ENCODE results near the gene PCMTD2. TPM values are rescaled to one million over a fixed set of nuclear protein-coding genes. Genes with fewer than 3 reads are reported as not detected.

Gene PCMTD2
- total and polyA plus RNA-seq, 10 of the 15 experiments (the other 5 are each of a cell fraction or from before 2014, with no cell fraction given) = 6.8 to 36.8 (median 16.5) TPM

- TF ChIP-seq EGR1 (IDR thresholded peaks at IDR 0.05; ENCODE audit: borderline replicate concordance in 1 of 2, low read depth in 2 of 2, low read length in 2 of 2) = no peak
- TF ChIP-seq RELA (IDR thresholded peaks at IDR 0.05; ENCODE audit: borderline replicate concordance, partially characterized antibody) = no peak
- no peak for TF ChIP-seq GATAD2B (conservative IDR thresholded peaks at IDR 0.05; ENCODE audit: low read depth)
- TF ChIP-seq JUNB (IDR thresholded peaks at IDR 0.05) = no peak
- TF ChIP-seq SREBF2 (IDR thresholded peaks at IDR 0.05; ENCODE audit: low read length) = no peak
- TF ChIP-seq DPF2 (IDR thresholded peaks at IDR 0.05) = peak; percentile 69
- no peak for TF ChIP-seq RFX5 (IDR thresholded peaks at IDR 0.05; ENCODE audit: low read depth, low read length)
- no peak for TF ChIP-seq HSF1 (IDR thresholded peaks at IDR 0.05; ENCODE audit: low read depth, low read length)
- no peak for TF ChIP-seq RAD51 (IDR thresholded peaks at IDR 0.05)
- no peak for TF ChIP-seq NR2C1 (IDR thresholded peaks at IDR 0.05)
- TF ChIP-seq MTA3 (IDR thresholded peaks at IDR 0.05; ENCODE audit: borderline replicate concordance, low read length) = no peak
- peak; percentile 59 for TF ChIP-seq NR2F1 (conservative IDR thresholded peaks at IDR 0.05)
- TF ChIP-seq SMAD5 (IDR thresholded peaks at IDR 0.05; ENCODE audit: low read depth) = no peak
- peak; percentile 91 for TF ChIP-seq SPI1 (IDR thresholded peaks at IDR 0.05; ENCODE audit: borderline replicate concordance, insufficient read depth, low read depth, low read length)
- TF ChIP-seq FOXM1 (IDR thresholded peaks at IDR 0.05; ENCODE audit: low read depth, low read length) = no peak
- no peak for TF ChIP-seq ZZZ3 (IDR thresholded peaks at IDR 0.05; ENCODE audit: control insufficient read depth, insufficient read length, low read depth)
- TF ChIP-seq ELK1 (IDR thresholded peaks at IDR 0.05; ENCODE audit: low read depth, low read length) = no peak
- peak; percentile 70 for TF ChIP-seq NBN (IDR thresholded peaks at IDR 0.05)
- no peak for TF ChIP-seq PML (IDR thresholded peaks at IDR 0.05; ENCODE audit: low read length)
- no peak for TF ChIP-seq SIN3A (IDR thresholded peaks at IDR 0.05; ENCODE audit: low read depth, low read length)
- peak; percentile 91 for TF ChIP-seq ZNF687 (IDR thresholded peaks at IDR 0.05)
- no peak for TF ChIP-seq GABPA (IDR thresholded peaks at IDR 0.05; ENCODE audit: low read depth)
- no peak for TF ChIP-seq ATF3 (IDR thresholded peaks at IDR 0.05; ENCODE audit: borderline replicate concordance, extremely low read depth, low read depth, low read length)
- no peak for TF ChIP-seq KAT2A (conservative IDR thresholded peaks at IDR 0.05; ENCODE audit: control insufficient read depth, low read depth, low read length)
- TF ChIP-seq ZNF384 (IDR thresholded peaks at IDR 0.05; ENCODE audit: borderline replicate concordance, low read depth, low read length) = no peak
Observed at GRCh38 chr20:64238851-64239387, 16.6 kb upstream of the PCMTD2 start (continued).

Measured in GM12878 (cell line).